ENCODE results near the gene ZFR.
"Not testable (repeated sequence)": the region's sequence is repeated elsewhere in the genome, so short reads cannot be mapped to it uniquely, and the experiment has no call there.

ZFR gene

DNA sequence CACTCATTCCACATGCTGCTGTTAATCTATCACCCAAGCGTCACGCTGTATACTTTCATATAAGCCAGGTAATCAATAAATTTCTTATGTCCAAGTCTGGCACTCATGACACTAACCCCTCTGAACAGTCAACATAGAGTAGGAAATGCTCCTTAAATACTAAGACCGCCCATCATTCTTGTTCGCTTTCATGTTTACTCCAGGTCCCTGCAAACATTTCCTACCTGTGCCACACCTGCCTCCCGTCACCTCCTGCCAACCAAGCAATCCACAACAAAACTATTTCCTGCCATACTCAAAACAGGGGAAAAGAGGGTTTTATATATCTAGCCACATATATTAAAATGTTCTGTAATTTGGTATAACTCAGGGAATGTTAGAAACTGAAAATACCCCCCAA is 39.0 kb downstream of the ZFR start:
- DNase-seq = no peak

DNA sequence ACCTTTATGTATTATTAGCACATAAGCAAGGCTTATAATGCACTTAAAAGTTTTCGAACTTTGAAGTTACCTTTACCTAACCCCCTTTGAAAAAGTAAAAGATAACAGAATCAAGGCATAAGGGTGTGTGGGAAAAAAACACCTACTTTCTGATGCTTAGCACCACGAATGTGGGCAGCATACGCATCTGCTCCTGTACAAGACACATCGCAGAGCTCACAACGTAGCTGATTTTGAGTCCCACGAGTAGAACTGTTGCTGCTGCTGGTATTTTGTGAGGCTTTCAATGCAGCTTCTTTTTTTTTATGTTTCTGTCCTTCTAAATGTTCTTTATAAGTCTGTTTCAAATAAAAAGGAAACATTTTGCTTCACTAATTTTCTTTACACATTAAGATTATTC is 40.8 kb downstream of the ZFR start:
- no peak for DNase-seq

DNA sequence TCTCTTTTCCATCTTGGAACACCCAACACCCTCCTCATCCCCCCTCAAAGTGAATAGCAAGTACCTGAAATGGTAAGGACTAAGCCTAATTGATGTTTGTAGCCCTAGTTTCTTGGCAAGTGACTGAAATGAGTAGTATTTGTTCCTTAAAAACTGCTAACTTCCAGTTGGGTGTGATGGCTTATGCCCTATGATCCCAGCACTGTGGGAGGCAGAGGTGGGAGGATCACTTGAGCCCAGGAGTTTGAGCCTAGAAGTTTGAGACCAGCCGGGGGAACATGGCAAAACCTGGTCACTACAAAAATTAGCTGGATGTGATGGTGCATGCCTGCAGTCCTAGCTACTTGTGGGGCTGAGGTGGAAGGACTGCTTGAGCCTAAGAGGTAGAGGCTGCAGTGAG is 44.1 kb downstream of the ZFR start:
- DNase-seq = no peak

DNA sequence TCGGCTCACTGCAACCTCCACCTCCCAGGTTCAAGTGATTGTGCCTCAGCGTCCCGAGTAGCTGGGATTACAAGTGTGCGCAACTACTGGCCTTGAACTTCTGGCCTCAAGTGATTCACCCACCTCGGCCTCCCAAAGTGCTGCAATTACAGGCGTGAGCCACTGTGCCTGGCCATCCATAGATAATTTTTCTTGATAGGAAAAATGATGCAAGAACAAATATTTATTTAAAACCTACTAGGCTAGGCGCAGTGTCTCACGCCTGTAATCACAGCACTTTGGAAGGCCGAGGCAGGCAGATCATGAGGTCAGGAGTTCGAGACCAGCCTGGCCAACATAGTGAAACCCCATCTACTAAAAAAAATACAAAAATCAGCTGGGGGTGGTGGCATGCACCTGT is 45.8 kb downstream of the ZFR start:
- not testable (repeated sequence) for DNase-seq

DNA sequence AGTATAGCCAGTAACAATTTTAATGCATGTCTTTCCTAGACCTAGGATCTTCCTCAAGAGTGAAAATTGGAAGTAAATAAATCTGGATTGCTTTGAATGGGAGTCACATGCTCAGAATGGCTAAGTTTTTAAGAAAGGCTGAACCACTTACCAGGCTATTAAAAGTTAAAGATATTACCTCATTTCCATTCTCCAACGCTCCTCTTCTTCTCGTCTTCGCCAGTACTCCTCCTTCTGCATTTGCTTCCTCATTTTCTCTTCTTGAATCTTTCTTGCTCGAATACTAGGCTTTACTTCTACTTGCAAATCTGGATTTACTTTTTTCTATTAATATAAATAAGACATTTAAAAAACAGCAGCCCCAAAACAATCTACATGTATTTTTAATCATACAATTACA is 49.6 kb downstream of the ZFR start:
- no peak for DNase-seq

DNA sequence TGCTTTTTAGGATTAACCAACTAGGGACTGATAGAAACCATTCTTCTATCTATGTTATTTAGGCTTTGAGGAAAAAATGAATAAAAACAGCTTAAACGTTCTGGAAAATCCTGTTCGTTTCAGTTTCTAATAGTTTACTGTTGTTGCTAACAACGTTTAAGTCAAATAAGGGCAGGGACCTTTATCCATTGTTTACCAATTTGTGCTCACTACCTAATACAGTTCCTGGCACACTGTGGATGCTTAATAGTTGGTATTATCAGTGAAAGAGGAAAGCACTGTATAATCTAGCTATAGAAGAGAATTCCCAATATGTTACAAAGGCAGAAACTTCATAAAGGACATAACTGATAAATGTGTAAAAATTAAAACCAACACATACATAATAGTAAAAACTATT is 52.5 kb downstream of the ZFR start:
- no peak for DNase-seq

DNA sequence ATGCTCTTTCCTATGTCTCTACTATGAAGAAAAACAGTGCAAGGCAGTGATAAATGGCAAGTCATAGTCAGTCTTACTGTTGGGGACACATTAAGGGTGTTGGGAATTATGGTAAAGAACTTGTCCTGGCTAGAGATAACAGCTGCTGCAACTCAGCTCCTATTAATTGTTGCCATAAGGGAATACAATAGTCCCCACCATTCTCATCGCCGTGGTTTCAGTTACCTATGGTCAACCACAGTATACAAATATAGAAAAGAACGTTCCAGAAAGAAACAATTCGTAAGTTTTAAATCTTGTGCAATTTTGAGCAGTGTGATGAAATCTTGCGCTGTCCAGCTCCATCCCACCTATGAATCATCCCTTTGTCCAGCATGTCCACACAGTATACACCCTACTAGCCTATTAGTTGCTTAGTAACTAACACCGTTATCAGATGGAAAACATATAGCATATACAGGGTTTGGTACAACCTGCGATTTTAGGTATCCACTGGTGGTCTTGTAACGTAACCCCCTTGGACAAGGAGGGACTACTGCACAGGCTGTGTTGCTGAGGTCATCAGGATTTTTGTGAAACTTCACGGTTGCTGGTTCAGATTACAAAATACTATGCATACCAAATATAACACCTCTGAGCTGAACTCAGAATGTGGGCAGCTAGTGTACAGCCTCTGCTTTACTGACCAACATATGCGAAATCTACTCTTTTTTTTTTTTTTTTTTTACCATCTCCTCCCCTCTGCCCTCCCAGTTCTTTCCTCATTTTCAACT is 53.5 kb downstream of the ZFR start:
- DNase-seq = peak in 1 of 2 donors; percentile 20

DNA sequence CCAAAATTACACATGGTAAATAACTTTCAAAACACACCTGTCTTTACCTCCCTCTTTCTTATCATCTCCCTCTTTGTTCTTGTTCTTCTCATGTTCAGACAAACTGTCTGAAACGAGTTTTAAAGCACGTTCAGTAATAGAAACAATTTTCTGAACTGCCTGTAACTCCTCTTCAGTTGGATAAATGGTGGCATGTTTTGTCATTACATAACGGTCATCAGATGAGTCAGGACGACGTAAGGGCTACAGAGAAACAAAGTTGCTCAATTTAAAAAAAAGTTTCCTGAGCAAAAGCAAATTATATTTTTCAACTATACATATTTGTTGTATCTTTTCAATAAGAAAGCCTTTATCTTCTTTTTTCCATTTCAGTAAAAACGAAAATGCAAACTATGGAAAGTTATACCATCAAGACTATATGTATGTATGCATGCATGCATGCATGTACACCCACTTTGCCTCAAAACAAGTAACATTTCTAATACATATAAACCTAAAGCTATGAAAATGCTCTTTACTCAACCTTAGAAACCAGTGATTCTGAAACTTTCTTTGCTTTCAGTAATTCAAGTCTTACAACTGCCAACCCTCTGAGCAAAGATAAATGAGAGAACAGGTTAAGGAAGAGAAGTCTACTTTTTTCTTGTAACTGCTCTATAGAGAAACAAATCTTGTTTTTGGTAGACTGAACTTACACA is 56.0 kb downstream of the ZFR start:
- DNase-seq = no peak

DNA sequence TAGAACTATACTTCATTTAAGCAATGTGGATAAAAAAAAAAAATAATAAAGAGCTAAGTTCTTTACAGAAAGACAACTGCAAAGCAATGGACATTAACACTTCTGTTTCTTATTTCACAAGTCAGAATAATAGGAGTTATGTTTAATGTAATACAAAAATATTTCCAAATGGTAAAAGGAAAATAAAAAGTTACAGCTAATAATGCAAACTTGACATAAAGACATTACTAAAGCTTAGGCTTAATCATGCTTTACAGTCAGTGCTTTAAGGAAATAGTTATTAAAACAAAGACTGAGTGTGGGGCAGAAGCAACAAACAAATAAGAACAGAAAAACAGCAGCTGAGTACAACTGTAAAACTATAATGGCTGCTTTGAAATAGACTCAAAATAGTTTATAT is 56.7 kb downstream of the ZFR start:
- DNase-seq = no peak

DNA sequence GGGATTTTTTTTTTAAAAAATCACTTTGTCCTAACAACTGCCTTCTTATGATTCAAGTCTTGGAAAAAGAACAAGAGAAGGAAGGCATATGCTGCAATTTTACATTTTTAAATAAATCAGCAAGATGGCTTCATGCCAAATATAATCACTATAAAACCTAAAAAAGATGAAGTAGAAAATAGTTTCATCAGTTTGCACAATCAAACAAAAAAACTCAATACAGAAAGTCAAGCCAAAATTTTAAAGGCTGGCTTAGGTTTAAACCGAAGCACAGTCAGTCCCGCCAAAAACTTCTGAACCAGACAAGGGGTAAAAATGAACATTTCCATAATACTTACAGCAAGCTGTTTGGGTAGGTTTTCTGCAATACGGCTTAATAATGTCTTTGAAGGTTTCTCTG is 57.3 kb downstream of the ZFR start:
- no peak for DNase-seq

DNA sequence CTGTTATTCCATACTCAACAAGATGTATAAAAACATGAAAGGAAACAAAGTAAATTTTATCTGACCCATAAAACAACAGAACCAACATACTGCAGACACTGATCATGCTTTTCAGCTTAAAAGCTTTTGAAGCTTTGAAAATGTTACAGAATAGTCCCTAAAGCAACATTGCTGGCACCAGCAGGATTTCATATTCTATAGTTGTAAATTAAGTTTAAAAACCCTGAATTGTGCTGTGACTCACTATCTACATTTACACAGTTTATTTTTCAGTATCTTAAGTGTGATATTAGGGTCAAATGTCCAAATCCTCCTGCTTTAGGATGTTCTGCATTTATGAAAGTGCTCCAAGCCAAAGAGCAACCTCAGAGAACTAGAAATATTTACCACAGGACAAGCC is 59.9 kb downstream of the ZFR start:
- DNase-seq = no peak

DNA sequence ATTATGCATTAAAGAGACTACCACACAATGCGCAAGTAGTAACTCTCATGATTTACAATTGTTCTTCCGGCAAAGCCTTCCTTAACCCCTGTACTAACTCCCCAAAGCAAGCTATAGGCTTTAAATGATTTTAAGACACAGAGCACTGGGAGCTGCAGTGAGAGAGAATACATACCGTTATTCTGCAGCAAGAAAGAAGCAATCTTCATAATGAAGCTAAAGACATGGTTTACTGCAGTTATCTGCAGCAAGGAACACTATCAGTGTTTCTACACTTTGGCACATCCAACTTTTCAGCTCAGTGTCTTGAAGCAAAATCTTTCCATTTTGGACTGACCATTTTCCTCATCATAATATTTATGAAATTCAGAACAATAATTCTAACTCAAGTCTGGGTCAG is 61.0 kb downstream of the ZFR start:
- DNase-seq = no peak

DNA sequence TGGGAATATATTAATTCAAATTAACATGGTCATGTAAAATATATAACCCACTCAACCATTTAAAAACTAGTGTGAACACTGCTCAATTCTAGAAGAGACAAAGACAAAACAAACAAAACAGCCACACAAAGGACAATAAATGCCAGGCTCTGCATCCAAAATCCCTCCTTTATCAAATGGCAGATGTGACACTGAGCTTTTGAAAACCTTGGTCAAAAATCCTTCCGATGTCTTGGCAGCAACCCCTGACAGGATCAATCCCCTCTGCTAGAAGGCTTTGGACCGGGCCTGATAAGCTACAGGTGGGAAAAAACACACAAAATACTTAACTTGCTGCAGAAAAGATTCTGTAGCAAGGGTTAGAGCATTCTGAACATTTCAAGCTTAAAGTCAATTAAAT is 61.5 kb downstream of the ZFR start:
- no peak for DNase-seq

DNA sequence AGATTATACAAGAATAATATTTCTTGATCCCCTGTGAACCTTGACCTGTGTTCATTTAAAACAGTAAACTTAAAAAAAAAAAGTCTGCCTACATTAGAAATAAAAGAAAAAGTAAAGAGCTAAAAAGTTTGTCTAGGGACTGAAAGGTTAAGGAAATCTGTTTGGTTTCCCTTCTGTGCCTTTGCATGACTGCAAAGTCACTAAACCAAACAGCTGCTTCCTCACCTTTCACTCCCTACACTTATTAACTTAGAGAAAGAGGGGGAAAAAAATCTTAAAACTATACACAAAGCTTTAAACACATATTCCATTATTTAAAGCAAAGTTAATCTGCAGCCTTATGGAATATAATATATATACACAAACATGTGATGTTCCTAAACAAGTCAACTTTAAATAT is 65.1 kb downstream of the ZFR start:
- DNase-seq = no peak

DNA sequence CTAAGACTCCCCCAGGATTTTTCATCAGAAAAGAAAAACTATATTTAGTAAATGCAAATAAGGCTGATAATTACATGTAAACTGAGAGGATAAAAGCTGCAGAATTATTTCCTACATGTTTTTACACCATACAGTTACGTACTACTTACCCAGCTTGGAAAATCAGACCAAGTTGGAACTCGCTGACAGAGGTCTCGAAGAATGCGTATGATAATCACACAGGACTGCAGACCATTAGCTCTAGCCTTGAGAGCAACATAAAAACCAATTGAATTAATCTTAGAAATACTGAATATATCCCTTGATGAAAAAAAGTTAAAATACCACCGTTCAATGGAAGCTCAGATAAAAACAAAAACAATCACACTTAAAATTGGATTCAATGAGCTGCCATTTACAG is 65.6 kb downstream of the ZFR start:
- no peak for DNase-seq

DNA sequence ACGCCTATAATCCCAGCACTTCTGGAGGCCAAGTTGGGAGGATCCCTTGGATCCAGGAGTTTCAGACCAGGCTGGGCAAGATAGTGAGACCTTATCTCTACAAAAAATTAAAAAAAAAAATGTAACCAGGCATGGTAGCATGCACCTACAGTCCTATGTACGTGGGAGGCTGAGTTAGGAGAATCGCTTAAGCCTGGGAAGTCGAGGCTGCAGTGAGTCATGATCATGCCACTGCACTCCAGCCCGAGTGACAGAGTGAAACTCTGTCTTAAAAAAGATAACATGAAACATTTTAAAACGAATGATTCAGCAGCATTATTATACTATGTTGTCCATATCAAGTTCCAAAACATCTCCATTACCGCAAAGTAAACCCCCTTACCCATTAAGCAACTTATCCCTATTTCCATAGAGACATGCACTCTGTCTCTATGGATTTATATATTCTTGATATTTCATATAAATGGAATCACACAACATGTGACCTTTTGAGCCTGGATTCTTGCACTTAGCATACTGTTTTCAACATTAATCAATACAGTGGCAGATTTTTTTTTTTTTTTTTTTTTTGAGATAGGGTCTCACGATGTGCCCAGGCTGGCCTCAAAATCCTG is 74.9 kb downstream of the ZFR start:
- DNase-seq = no peak

DNA sequence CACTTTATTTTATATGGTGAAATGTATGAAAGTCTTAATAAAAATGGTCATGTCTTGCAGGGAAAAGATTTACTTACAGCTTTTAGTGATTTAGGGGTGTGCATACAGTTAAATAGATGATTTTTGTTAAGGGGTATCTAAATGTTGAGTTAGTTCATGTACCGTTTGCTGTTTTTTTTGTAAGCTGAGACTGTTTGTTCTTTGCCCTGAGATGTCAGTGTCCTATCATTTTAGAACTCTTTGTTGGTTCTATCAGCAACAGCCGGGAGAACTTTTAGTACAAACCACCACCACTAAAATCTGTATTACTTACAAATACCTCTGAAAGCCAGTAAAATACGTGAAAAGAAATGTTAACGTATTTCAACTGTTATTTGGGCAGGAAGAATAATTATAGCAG is 75.5 kb downstream of the ZFR start:
- no peak for DNase-seq

DNA sequence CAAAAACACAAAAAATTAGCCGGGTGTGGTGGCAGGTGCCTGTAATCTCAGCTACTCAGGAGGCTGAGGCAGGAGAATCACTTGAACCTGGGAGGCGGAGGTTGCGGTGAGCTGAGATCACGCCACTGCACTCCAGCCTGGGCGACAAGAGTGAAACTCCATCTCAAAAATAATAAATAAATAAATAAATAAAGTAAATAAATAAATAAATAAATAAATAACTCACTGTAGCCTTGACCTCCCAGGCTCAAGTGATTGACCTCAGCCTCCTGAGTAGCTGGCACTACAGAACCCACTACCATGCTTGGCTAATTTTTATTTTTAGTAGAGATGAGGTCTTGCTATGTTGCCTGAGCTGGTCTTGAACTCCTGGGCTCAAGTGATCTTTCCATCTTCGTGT is 77.3 kb downstream of the ZFR start:
- not testable (repeated sequence) for DNase-seq

DNA sequence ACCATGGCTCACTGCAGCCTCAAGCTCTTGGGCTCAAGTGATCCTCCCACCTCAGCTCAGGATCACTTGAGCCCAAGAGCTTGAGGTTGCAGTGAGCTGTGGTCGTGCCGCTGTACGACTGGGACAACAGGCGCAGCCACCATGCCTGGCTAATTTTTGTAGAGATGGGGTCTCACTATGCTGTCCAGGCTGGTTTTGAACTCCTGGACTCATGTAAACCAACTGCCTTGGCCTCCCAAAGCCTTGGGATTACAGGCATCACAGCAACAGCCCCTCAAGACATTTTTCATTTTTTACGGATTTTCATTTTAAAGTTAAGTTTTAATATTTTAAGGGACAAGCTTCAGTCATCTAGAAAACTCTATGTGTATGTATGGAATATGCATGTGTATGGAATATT is 78.9 kb downstream of the ZFR start:
- DNase-seq = no peak

DNA sequence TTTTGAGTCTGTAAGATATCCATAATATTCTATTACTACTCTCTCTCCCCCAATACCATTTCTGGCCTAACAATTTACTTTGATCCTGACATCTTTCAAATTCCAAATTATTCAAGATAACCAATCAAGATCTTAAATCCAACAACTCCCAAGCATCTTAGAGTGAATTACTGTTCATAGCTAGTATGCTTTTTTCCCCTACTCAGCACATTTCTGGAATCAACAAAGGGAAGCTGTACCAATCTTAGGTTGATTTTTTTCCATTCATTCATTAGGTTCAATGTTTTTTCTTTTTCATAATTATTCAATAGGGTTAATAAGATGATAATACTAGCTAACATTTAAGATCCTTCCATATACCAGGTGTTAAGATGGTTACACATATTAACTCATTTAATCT is 81.5 kb downstream of the ZFR start:
- DNase-seq = no peak

DNA sequence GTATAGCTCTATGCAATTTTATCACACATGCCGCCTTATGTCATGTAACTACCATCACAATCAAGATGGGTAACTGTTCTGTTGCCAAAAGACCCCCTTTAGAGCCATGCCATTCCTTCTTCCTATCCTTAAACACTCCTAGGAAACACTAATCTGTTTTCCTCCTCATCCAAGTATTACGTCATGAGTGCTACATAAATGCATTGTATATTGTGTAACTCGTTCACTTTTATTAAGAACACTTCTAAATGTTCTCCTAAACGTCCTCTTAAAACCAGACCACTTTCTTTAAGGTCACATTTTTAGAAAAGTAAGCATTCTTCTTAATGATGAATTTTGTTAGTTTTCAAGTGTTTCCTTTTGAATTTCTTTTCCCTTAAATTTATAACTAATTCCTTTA is 82.0 kb downstream of the ZFR start:
- DNase-seq = no peak

DNA sequence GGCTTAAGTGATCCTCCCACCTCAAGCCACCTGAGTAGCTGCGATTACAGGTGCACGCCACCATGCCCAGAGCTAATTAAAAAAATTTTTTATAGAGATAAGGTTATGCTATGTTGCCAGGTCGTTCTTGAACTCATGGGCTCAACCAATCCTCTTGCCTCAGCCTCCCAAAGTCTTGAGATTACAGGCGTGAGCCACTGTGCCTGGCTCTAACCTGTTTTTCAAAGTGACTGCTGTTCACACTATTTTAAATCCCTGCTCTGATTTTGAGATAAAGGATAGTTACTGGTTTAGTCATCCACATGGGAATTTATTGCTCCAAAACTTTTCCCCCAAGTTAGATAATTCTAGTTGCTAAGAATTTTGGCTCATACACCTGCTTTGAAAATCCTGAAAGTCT is 83.6 kb downstream of the ZFR start:
- DNase-seq = no peak

DNA sequence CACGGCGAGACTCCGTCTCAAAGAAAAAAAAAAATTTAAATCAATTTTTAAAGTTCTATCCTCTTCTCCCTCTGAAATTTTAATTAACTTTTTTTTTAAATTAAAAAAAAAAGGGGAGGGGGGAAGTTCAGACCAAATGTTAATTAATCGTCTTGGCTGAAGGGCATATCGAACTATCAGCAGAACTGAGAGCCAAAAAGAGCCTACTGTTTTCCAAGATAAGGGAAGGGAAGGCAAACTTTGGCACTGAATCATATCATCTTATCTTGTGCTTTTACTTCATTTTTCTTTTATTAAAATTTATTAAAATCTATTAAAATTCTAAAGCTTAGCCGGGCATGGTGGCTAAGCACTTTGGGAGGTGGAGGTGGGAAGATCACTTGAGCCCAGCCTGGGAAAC is 85.9 kb downstream of the ZFR start:
- no peak for DNase-seq

DNA sequence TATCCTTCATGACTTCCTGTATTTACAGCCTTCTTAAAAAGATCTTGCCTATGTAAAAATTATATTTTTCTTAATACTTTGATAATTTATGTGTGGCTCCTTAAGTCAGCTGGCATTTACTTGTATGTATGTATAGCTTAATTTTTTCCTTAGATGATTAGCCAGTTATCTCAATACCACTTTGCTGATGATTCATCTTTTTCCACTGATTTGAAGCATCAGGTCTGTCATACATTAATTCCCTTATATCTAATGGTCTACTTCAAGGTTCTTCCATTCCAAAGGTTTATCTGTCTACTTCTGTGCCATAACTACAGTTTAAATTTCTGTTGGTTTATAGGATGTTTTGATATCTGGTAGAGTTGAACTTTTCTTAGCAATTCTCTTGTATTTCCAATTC is 86.9 kb downstream of the ZFR start:
- no peak for DNase-seq

DNA sequence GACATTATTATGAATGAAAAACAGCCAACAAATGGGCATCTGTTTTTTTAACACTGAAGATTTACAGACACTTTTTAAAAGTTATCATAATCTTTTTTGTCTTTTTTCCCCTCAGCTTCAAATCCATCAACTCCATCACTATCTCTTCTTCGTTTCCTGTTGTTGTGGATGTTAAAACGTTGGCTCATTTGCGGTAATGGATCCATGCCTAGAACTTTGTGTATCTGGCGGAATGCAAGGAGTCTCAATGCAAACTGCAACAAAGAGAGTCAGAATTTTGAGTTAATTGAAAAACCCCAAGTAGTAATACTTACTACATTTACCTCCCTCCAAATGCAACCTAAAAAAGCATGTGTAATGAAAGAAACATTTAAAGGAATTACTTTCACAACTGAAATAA is 88.9 kb downstream of the ZFR start:
- DNase-seq = no peak
